VCaP (cell line): Measurements from ENCODE around the gene RPS6KA2.

Experiments
- H3K27ac ChIP-seq: fragments of 450-650 bp; 2 replicates; pipeline ENCODE4 v1.5.1; 2017
- TF ChIP-seq, protein P1 (sequence below): fragments of 450-650 bp; conservative IDR thresholded peaks from 2 replicates; pipeline ENCODE4 v1.5.1; 2017; ENCODE audit warnings: mild to moderate bottlenecking, moderate library complexity

Gene RPS6KA2

DNA sequence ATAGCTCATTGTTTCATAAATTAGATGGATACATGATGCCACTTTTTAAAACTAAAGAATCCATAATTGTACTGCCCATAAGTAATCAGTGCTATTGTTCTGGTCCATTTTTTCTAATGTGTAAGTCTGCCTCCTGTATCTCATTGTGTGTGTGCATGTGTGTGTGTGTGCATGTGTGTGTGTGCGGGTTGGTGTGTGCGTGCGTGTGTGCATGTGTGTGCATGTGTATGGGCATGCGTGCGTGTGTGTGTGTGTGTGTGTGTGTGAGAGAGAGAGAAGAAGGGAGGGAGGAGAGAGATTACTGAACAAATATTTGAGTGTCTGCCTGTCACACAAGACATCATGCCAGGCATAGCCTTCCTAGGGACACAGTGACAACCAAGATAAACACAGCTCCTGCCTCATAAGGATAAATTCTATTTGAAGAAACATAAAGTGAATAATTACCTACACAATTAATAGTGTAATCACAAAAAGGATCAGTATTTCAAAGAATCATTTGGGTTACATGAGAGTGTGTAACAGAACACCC lies 33.2 kb upstream of the RPS6KA2 start:
- H3K27ac ChIP-seq, result peak overlapping the region; percentile 65
- TF ChIP-seq, protein P1, sequence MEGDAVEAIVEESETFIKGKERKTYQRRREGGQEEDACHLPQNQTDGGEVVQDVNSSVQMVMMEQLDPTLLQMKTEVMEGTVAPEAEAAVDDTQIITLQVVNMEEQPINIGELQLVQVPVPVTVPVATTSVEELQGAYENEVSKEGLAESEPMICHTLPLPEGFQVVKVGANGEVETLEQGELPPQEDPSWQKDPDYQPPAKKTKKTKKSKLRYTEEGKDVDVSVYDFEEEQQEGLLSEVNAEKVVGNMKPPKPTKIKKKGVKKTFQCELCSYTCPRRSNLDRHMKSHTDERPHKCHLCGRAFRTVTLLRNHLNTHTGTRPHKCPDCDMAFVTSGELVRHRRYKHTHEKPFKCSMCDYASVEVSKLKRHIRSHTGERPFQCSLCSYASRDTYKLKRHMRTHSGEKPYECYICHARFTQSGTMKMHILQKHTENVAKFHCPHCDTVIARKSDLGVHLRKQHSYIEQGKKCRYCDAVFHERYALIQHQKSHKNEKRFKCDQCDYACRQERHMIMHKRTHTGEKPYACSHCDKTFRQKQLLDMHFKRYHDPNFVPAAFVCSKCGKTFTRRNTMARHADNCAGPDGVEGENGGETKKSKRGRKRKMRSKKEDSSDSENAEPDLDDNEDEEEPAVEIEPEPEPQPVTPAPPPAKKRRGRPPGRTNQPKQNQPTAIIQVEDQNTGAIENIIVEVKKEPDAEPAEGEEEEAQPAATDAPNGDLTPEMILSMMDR, result no peak

DNA sequence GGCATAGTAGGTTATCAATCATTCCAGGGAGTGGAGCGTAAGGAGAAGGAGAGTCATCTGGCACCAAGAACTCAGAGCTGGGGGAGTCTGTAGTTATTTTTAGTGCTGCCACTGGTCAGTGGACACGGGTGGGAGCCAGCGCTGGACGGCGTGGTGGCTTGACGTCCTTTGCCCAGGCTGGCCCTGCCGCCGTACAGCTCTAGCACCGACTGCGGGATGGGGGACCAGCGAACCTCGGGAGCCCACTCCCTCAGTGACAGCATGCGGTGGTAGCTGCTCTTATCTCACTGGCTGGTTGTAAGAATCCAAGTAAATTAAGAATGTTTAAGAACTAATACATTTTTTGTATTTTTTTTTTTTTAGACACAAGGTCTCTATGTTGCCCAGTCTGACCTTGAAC lies 32.5 kb upstream of the RPS6KA2 start:
- TF ChIP-seq, protein P1, result no peak
- H3K27ac ChIP-seq, result peak overlapping the region; percentile 65

DNA sequence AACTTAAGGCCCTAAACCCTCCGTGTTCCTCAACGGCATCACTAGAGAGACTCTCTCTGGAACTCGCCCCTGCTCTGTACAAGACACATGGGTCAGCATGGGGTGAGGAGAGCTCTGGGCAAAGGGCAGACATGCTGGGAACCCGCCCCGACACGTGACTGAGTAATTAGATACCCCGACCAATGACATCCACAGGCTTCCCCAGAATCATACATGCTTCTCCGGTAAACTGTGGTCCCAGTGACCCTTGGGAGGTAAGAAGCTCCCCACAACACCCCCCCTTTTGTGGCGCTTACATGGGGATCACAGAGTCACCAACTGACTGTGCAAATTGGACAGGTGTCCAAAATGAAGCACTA lies 31.7 kb upstream of the RPS6KA2 start:
- TF ChIP-seq, protein P1, result no peak
- no peak overlapping the region for H3K27ac ChIP-seq

DNA sequence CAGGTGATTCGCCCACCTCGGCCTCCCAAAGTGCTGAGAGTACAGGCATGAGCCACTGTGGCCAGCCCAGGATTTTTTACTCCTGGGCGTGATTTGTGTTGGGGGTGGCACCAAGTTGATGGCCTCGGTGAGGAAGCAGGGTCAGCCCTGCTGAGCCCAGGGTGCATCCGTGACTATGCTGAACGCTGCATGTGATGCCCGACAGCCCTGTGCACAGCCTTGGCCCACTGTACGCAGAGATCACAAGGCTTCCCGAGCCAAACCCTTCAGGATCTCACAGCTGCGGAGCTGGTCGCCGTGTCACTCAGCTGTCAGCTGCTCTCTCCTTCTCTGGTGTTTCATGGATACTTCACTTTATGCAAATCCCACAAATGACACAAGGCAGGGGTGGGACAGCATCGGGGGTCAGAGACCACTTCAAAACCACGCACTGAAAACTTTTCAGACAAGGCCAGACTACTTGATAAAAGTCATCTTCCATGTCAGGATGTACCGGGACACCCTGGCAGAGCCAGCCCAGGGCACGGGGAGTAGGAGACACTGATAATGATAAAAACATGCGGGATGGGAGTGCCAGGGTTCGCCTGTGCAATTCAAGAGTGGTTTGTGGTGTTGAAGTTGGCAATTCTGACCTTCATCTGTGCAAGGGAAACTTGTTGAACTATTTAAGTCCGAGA lies 31.2 kb upstream of the RPS6KA2 start:
- TF ChIP-seq, protein P1, result no peak

DNA sequence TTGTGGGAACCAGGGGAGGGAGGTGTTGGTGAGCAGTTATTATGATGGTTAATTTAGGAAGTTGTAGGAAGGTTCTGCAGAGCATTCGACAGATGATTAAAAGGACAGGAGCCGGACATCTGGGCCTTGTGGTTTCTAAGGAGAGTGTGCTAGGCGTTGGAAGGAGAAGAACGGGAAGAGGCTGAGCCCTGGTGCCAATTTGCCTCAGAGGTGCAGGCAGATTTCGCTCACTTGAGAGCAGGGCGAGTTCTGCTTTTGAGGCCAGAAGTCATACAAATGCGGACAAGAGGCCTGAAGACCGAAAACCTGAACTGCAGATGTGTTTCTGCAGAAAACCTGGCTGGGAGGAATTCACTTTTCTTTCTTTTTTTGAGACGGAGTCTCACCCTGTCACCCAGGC lies 30.5 kb upstream of the RPS6KA2 start:
- TF ChIP-seq, protein P1, result no peak
- no peak overlapping the region for H3K27ac ChIP-seq

More for the DNA sequence above, 31.2 kb upstream of the RPS6KA2 start:
- H3K27ac ChIP-seq, result no peak overlapping the region

DNA sequence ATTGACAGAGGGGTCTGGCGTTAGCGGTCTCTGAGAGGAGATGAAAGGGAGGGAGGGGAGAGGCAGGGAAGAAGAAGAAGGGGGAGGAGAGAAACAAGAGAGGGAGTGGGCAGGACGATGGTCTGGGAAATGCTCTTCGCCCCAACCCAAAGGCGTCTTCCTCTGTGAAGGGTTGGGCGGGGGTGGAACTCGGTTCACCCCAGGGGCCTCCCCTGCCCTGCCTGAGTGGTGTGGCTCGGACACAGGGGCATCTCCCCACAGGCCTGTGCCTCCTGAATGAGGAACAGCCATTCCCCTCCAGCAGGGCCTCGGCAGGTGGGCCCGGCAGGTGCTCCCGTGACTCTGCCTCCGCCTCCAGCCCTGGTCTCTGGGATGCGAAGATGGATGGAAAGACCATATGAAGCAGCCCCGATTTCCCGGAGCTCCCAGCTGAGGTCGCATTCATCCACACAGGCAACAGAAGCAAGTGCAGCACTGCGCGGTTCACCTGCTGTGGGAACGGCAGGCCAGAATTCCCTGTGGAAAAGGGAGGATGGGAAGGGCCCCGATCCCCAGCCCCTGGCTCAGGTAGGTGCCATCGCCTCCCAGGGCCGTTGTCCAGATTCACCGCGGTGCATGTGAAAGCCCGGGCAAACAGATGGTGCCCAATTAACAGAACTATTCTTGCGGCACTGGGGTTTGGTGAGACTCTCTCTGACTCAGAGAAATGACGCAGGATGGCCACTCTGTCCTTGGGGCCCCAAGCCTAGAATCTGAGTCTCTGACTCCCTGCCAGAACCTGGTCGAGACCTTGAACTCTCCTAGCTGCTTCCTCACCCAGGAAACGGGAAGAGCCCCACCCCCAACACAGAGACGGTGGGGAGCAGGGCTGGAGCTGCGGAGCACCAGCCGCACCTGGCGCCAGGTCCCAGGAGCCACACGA lies 29.4 kb upstream of the RPS6KA2 start:
- no peak overlapping the region for H3K27ac ChIP-seq
- TF ChIP-seq, protein P1, result no peak

DNA sequence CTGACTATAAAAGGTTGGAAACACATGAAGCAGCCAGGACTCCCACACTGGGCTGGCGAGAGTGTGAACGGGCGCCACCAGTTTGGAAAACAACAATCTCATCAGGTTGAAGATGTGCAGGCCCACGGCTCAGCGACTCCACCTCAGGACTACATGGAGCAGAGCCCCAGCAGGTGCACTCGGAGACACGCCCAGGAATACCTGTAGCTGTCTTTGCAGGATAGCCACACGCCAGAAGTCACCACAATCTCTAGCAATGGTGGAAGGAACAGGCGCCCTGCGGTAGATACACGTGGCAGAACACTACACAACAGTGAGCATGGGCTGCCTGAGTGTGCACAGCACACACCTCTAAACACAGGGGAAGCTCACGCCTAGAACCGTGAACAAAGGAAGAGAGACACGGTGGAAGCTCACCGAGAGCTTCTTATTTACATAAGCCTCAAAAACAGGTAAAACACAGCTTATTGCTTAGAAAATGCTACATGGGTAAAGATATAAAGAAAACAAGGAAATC lies 28.7 kb upstream of the RPS6KA2 start:
- no peak overlapping the region for H3K27ac ChIP-seq
- TF ChIP-seq, protein P1, result no peak
